DMS114 treated with DMSO at 0.1 percent for 48 hours (cell line): Measurements from ENCODE around the gene OR4D2.

ENCODE experiments used
- DNase-seq: peaks from one replicate; lab custom pipeline; 2025; ENCODE audit not compliant: unreplicated experiment; lab: John Stamatoyannopoulos, UW

OR4D2 gene

GRCh38 chr17:58207451-58207850, 40.7 kb downstream of the OR4D2 start:
- no peak for DNase-seq

- no peak for DNase-seq
Observed at GRCh38 chr17:58208344-58208743, 41.6 kb downstream of the OR4D2 start.

GRCh38 chr17:58210922-58211321, 44.1 kb downstream of the OR4D2 start:
- DNase-seq = no peak

- DNase-seq = no peak
Observed at GRCh38 chr17:58215685-58216084, 48.9 kb downstream of the OR4D2 start.

- DNase-seq = no peak
Observed at GRCh38 chr17:58217766-58218165, 51.0 kb downstream of the OR4D2 start.

- DNase-seq = peak; percentile 85
Observed at GRCh38 chr17:58219007-58219788, 52.4 kb downstream of the OR4D2 start, which contains the start of gene MKS1. Gene MKS1 (minus strand): TSS chr17:58219255. CDS start chr17:58219230, 25 bp downstream.

GRCh38 chr17:58219789-58220183, 53.0 kb downstream of the OR4D2 start:
- DNase-seq = no peak
